Islet of Langerhans (tissue), 1 donor: ENCODE measurements around the gene SLC22A14.
"Not testable (repeated sequence)": the region's sequence is repeated elsewhere in the genome, so short reads cannot be mapped to it uniquely, and the experiment has no call there.

ENCODE experiments used
- FAIRE-seq: peaks from one replicate; lab custom pipeline; 2011; peaks lifted over from hg19 to GRCh38; lab: Jason Lieb, UNC

The SLC22A14 gene

GRCh38 chr3:38314112-38314763 is 32.1 kb downstream of the SLC22A14 start:
- no peak for FAIRE-seq

DNA sequence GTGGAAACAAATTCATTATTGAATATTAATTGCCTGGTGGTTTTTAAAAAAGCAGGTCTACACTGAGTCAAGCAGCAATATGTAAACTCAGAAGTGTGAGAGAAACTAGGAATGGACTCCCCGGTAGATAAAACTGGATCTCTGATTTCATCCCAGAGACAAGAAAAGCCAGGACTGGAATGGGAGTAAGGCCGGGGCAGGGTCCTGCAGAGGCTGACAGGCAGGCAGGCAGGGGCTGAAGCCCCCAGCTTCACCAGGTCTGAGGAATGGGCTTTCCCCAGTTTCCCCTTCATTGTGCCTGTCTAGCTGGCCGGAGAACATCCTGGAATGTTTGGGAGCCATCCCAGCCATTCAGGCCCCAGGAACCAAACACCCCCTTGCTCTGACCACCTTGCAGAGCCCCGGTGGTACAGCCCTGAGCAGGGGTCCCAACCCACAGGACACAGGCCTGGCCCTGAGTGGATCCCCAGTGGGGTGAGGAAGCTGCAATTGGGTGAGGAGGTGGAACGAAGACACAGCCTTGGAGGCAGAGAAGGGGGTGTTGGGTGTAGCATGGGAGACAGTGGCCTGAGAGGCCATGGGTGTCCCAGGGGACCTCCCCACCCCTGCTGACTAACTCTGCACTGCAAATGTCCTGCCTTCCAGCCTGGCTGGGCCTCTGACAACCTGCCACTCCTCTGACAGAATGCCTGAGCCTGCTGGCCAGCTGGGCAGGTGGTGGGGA is 32.8 kb downstream of the SLC22A14 start:
- FAIRE-seq = no peak

- FAIRE-seq = no peak
Observed at GRCh38 chr3:38315488-38316230, 33.6 kb downstream of the SLC22A14 start.

GRCh38 chr3:38316356-38317191 is 34.5 kb downstream of the SLC22A14 start:
- FAIRE-seq = no peak

GRCh38 chr3:38317192-38317759 is 35.2 kb downstream of the SLC22A14 start:
- FAIRE-seq = no peak

GRCh38 chr3:38318766-38319671 is 36.9 kb downstream of the SLC22A14 start:
- no peak for FAIRE-seq

- FAIRE-seq = not testable (repeated sequence)
Observed at GRCh38 chr3:38320638-38321037, 38.5 kb downstream of the SLC22A14 start.

DNA sequence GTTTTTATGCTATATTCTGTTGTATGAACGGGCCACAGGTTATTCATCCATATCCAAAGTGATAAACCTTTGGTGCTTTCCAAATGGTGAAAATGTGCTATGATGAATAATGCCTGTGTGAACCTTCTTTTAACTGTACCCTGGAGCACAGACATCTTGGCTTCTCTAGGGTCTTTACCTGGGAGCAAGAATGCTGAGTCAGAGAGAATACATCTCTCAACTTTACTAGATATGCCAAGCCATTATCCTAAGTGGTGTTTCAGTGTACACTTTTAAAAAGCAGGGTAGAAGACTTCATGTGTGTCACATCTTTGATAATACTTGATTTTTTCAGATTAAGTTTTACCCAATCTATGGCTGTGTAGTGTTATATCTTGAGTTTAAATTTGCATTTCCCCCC is 41.0 kb downstream of the SLC22A14 start:
- FAIRE-seq = no peak

GRCh38 chr3:38325256-38325655 is 43.2 kb downstream of the SLC22A14 start:
- no peak for FAIRE-seq

DNA sequence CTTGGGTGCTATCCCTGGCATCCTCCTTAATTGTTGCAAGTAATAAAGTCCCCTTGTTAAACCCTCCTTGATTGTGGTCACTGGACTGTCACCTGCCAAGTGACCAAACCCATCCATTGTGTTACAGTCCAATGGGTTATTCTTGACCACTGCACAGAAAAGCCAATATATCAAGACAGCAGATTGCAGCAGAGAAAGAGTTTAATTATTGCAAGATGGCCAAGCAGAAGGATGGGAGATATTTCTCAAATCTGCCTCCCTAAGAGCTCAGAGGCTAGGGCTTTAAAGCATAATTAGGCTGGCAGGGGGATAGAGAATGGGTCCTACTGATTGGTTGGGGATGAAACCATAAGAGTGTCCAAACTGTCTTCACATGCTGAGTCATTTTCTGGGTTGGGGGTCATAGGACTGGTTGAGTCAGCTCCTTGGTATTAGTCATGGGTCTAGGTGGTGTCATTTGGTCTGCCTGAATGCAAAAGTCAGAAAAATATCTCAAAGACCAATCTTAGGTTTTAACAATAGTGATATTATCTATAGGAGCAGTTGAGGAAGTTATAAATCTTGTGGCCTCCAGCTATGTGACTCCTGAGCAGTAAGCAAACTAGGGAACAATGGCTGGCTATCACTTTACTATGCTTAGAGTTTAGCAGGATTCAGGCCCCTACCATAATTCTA is 45.4 kb downstream of the SLC22A14 start:
- no peak for FAIRE-seq

- FAIRE-seq = no peak
Observed at GRCh38 chr3:38331257-38332022, 49.3 kb downstream of the SLC22A14 start.

GRCh38 chr3:38332201-38332600 is 50.1 kb downstream of the SLC22A14 start:
- FAIRE-seq = no peak

GRCh38 chr3:38334142-38335055 is 52.3 kb downstream of the SLC22A14 start:
- no peak for FAIRE-seq

- FAIRE-seq = no peak
Observed at GRCh38 chr3:38335263-38335662, 53.2 kb downstream of the SLC22A14 start.

DNA sequence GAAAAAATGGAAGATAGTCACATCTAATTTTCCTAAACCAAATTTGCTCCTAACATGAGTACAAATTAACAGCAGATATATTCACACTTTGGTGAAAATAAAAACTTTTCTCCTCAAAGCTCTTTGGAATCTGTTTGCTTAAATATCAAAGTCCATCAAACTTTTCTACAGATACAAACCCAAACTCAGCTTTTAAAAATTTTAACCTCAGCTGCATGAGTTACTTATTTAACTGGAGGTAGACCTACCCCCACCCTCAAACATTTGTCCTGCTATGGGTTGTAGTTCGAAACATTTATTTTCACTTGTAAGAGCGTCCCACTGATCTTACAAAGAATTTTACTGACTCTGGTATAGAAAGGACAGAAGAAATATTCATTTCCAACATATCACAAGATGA is 55.6 kb downstream of the SLC22A14 start:
- no peak for FAIRE-seq

- no peak for FAIRE-seq
Observed at GRCh38 chr3:38343797-38344594, 61.9 kb downstream of the SLC22A14 start.

DNA sequence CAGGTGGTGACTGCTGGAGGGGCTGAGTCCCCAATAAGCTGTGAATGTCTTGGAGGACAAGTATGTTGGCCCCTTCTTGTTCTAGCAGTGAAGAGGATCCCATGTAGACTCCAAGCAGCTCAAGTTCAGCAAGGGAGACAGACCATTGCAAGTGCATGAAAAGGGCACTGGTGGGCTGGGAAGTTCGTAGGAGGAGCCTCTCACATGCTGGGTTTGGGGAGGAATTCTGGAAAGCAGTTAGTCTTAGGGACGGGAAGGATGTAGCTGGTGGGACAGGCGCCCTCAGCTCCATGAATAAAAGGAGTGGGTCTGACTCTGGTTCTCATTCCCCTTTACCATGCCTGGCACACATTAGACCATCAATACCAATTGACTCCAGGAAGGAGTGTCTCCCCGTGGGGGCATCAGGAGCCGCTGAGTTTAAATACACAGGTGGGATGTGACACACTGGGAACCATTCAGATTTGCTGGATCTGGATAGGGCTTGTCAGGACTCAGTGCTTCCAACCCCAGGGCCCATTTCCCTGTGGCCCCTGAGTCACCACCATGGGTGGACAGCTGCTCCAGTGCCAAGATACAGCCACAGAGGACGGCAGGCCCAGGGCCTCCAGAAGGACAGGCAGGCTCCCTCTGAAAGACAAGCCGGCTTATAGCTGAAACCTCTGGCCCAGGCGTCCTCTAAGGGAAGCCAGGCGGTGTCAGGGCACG is 63.9 kb downstream of the SLC22A14 start:
- no peak for FAIRE-seq
